Right lobe of liver (tissue), 6 donors: Measurements from ENCODE around the gene NBAS. TPM values are rescaled to one million over a fixed set of nuclear protein-coding genes. Genes with fewer than 3 reads are reported as not detected.

Source experiments
- ATAC-seq, 4 donors: fragments of 200-7000 bp; cut with Tn5 transposase; one replicate each; pipeline ENCODE4 v1.9.1; 2020; ENCODE audit warnings: mild to moderate bottlenecking in 4 of 4, moderate library complexity in 4 of 4
- DNase-seq, 3 donors: peaks; one replicate each; pipeline ENCODE4 v3.0.0-alpha.2; 2020
- H3K27ac ChIP-seq, 3 donors: fragments of 200-600 bp; one replicate each; pipeline ENCODE4 v1.8.0; 2022
- H3K27me3 ChIP-seq, 2 donors: fragments of 200-600 bp; one replicate each; pipeline ENCODE4 v1.8.0; 2022
- H3K36me3 ChIP-seq, 4 donors: fragments of 200-600 bp; sonication (generic) in 1 of 4; one replicate each; pipeline versions ENCODE4 v1.5.1 to v1.8.0; 2017 to 2022; ENCODE audit warnings: control low read depth in 1 of 4
- H3K4me1 ChIP-seq, 4 donors: fragments of 200-600 bp; sonication (generic) in 1 of 4; one replicate each; pipeline versions ENCODE4 v1.5.1 to v1.8.0; 2017 to 2022; ENCODE audit warnings: control low read depth in 1 of 4
- H3K4me3 ChIP-seq, 3 donors: fragments of 200-600 bp; one replicate each; pipeline ENCODE4 v1.8.0; 2022
- H3K9me3 ChIP-seq, 4 donors: fragments of 200-600 bp; sonication (generic) in 1 of 4; one replicate each; pipeline versions ENCODE4 v1.5.1 to v1.8.0; 2017 to 2022; ENCODE audit warnings: control low read depth in 1 of 4
- CTCF ChIP-seq, 4 donors: fragments of 200-600 bp in 3 of 4; fragments of 450-650 bp in 1 of 4; IDR thresholded peaks; one replicate each; pipeline versions ENCODE4 v1.5.1 to v1.8.0; 2016 to 2022; ENCODE audit warnings: antibody characterized with exemption in 4 of 4, mild to moderate bottlenecking in 2 of 4
- POLR2A ChIP-seq: fragments of 450-650 bp; IDR thresholded peaks from one replicate; pipeline ENCODE4 v1.6.1; 2017; ENCODE audit warnings: antibody characterized with exemption, mild to moderate bottlenecking
- WGBS: methylation state at CpG from one replicate; pipeline ENCODE4 v1.1.6; 2018; ENCODE audit warnings: low coverage, low lambda C conversion rate; ENCODE audit not compliant: insufficient coverage; ENCODE audit errors: missing lambda C conversion rate; 5-methylcytosine and 5-hydroxymethylcytosine counted together
- intact Hi-C, 2 donors: fragments of 100-400 bp; cut with DNase I; formaldehyde crosslinking; loops; one replicate each; pipeline versions ENCODE4 v1.11.2 to v1.14.1; 2022
- total RNA-seq, 6 experiments: library from RNA; depleted of rRNA in 2 of 6; stranded (reverse); fragments of >200 nt in 2 of 6; fragmentation: NEBNext Ultra II Directional in 3 of 6; extraction: Animal tissue kit (Norgen Biotek cat#: 25700) in 3 of 6; gene quantifications; one replicate each; pipeline versions ENCODE4 v1.1.0 to v1.2.4, GENCODE V29; 2016 to 2023
- donor health status: DM: no; HTN: yes; CAD: no.
- donor health status: DM: no; HTN: no; CAD: no.
- donor health status: DM: no; HTN: no; CAD: no.
- donor health status: DM: no; HTN: yes; CAD: no.
- donor health status: DM: no; HTN: yes; CAD: no.

The NBAS gene
- total RNA-seq, 6 experiments from 2014 or later, result 16.1 to 21.8 (median 18.5) TPM

GRCh38 chr2:15117409-15118050 is 443.6 kb downstream of the NBAS start:
- Histone ChIP-seq H3K27me3 (no peaks in the 10 kb centered on the region), H3K9me3 (no peaks in the 10 kb centered on the region), H3K4me1 (no peaks in the 10 kb centered on the region), H3K36me3 (no peaks in the 10 kb centered on the region), H3K4me3 (no peak overlapping the region), H3K27ac (no peak overlapping the region)
- 62% methylated on average over 4 of the region's 4 CpGs for WGBS
- intact Hi-C loops, result no loop called here
- ATAC-seq (no peak), DNase-seq (no peak)
- TF ChIP-seq POLR2A (no peak), CTCF (IDR thresholded peaks at IDR 0.05) (no peak)

Other genes starting within 250 kb of the NBAS start
- 10 to 100 TPM; 29.7 to 43.5 (median 37.6) TPM for gene DDX1, start 30.5 kb upstream of the NBAS start, total RNA-seq